B cell (primary cell): Measurements from ENCODE around the gene MEG3.

ENCODE experiments used
- EZH2 ChIP-seq: IDR thresholded peaks from 2 replicates; pipeline ENCODE4 v1.6.1; 2012; ENCODE audit warnings: borderline replicate concordance, low read depth, mild to moderate bottlenecking, moderate library complexity, low read length; ENCODE audit not compliant: insufficient read depth, poor library complexity, severe bottlenecking
- TF ChIP-seq, protein P1 (sequence below): fragments of 200-600 bp; IDR thresholded peaks from one replicate; pipeline ENCODE4 v1.8.0; 2022; ENCODE audit warnings: antibody characterized with exemption, mild to moderate bottlenecking

DNA sequence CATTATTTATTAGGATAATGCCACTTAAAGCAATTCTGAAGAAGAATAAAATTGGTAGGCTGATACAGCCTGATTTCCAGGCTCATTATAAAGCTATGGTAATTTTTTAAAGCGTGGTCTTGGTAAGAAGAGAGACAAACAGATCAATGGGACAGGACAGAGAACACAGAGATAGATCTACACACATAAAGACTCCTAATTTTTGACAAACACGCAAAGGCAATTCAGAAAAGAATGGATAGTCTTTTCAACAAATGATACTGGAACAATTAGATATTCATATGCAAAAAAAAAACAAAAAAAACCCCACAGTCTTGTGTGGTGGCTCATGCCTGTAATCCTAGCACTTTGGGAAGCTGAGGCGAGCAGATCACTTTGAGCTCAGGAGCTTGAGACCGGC lies 25.9 kb upstream of the MEG3 start:
- TF ChIP-seq EZH2, result no peak
- TF ChIP-seq, protein P1, sequence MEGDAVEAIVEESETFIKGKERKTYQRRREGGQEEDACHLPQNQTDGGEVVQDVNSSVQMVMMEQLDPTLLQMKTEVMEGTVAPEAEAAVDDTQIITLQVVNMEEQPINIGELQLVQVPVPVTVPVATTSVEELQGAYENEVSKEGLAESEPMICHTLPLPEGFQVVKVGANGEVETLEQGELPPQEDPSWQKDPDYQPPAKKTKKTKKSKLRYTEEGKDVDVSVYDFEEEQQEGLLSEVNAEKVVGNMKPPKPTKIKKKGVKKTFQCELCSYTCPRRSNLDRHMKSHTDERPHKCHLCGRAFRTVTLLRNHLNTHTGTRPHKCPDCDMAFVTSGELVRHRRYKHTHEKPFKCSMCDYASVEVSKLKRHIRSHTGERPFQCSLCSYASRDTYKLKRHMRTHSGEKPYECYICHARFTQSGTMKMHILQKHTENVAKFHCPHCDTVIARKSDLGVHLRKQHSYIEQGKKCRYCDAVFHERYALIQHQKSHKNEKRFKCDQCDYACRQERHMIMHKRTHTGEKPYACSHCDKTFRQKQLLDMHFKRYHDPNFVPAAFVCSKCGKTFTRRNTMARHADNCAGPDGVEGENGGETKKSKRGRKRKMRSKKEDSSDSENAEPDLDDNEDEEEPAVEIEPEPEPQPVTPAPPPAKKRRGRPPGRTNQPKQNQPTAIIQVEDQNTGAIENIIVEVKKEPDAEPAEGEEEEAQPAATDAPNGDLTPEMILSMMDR, result no peak
